Stimulated activated CD8-positive, alpha-beta memory T cell treated with anti-CD3 and anti-CD28 coated beads, Interleukin-15, amount 100 ng/mL, for 24 hours (primary cell): ENCODE results near the gene DNPH1.

ENCODE experiments used
- DNase-seq: peaks from one replicate; pipeline ENCODE4 v3.0.0-alpha.2; 2020; ENCODE audit warnings: low read depth

DNPH1 gene

GRCh38 chr6:43243664-43244321 lies 14.5 kb upstream of the DNPH1 start:
- no peak for DNase-seq

- DNase-seq = no peak
These were observed 13.8 kb upstream of the DNPH1 start, which contains the start of gene TTBK1 for GRCh38 chr6:43242908-43243663. Gene TTBK1, plus strand, starts transcription at chr6:43243481. Its CDS starts 3,180 bp downstream, at chr6:43246661.

DNA sequence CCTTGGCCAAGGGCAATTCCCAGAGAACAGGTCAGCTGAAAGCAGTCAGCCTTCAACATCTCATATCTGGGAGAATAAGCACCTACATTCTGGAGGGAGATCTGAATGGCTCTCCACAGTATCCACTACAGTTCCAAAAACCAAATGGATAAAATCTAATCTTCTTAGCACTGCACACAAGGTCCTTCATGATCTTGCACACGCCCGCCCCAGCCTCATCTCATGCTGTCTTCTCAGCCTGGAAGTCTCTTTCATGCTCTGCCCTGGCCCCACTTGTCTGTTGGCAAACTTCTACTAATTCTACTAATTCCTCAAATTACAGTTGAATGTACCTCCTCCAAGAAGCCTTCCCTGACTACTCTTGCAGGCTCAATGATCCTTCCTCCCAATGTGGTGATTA lies 12.2 kb upstream of the DNPH1 start:
- DNase-seq = no peak

DNA sequence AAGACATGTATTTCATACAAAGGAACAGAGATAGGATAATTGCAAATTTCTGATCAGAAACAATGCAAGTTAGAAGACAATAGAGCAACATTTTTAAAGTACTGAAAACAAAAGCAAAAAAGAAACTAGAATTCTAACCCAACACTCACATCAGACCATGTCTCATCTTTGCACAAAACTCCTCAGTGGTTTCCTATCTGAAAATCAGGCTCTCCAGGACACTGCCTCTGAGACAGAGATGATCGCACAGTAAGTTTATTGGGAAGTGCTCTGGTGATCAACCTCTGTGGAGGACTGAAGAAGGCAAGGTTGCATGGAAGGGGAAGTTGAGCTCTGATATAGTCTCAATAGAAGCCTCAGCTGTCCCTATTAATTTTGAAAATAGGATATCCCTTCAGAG lies 11.7 kb upstream of the DNPH1 start:
- no peak for DNase-seq

GRCh38 chr6:43239054-43239453 lies 9.8 kb upstream of the DNPH1 start:
- no peak for DNase-seq

GRCh38 chr6:43235841-43236240 lies 6.6 kb upstream of the DNPH1 start:
- DNase-seq = no peak

DNA sequence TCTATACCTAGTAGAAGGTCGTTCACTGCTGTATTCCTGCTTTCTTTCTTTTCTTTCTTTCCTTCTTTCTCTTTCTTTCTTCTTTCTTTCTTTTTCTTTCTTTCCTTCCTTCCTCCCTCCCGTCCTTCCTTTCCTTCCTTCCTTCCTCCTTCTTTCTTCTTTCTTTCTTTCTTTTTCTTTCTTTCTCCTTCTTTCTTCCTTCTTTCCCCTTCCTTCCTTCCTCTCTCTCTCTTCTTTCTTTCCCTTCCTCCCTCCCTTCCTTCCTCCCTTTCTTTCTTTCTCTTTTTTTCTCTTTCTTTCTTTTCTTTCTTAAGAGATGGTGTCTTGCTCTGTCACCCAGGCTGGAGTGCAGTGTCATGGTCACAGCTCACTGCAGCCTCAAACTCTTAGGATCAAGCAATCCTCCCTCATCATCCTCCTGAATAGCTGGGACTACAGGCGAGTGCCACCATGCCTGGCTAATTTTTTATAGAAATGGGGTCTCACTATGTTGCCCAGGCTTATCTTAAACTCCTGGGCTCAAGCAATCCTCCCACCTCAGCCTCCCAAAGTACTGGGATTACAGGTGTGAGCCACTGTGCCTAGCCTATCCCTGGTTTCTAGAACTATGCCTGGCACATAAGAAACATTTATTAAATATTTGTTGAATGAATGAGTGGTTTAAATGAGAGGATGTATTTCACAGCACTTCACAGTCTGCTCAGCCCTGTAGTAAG lies 2.6 kb upstream of the DNPH1 start:
- no peak for DNase-seq

- DNase-seq = no peak
These were observed 1.8 kb upstream of the DNPH1 start for GRCh38 chr6:43231053-43231452.

DNA sequence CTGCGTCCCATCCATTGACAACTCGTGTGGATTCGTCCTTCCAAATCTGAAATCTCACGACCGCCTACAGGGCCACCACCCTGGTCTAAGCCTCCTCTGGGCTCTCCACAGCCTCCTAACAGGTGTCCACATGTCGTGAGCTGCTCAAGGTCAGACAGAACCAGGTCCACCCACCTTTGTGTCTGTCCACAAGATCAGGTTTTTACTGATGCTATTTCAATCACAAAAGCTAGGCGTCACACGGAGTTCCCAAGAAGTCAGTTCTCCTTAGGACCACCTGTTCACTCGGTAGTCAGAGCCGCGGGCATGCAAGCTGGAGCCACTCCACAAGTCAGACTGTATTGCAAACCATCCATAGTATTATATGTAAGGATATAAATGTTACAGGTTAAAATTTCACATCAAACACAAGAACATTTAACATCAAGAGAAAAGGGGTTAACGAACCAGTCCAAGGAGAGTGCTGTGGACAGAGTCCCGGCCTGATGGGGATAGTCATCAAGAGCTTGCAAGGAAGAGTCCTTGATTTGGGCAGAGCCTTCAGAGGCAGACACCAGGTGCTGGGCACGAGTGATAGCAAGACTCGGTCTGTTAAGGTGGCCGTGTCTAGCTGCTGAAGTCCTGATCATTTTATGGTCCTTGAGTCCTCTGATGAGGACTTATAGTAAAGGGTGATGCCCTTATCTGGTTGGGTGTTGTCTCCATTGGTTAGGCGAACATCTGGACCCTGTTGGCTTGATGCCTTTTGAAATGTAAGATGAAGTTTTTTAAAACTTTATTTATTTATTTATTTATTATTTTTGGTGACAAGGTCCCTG lies 731 bp upstream of the DNPH1 start:
- no peak for DNase-seq

- no peak for DNase-seq
These were observed 3.0 kb downstream of the DNPH1 start for GRCh38 chr6:43226192-43226851.

DNA sequence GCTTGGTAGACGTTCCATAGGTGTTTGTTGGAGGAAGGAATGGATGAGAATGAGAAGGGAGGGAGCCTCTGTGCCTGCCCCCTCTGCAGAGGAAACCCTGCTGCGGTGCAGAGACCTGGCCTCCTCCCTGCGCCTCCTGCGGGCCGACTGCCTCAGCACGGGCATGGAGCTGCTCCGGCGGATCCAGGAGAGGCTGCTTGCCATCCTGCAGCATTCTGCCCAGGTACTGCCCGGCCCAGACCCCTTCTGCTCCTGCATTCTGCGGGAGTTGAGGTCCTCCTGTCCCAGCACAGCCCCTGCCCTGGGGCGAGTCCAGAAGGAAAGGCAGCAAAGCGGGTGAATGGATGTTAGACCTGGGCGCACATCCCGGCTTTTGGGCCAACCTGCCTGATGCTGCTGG lies 6.1 kb downstream of the DNPH1 start:
- no peak for DNase-seq

GRCh38 chr6:43222418-43223059 lies 6.7 kb downstream of the DNPH1 start:
- DNase-seq = no peak

DNA sequence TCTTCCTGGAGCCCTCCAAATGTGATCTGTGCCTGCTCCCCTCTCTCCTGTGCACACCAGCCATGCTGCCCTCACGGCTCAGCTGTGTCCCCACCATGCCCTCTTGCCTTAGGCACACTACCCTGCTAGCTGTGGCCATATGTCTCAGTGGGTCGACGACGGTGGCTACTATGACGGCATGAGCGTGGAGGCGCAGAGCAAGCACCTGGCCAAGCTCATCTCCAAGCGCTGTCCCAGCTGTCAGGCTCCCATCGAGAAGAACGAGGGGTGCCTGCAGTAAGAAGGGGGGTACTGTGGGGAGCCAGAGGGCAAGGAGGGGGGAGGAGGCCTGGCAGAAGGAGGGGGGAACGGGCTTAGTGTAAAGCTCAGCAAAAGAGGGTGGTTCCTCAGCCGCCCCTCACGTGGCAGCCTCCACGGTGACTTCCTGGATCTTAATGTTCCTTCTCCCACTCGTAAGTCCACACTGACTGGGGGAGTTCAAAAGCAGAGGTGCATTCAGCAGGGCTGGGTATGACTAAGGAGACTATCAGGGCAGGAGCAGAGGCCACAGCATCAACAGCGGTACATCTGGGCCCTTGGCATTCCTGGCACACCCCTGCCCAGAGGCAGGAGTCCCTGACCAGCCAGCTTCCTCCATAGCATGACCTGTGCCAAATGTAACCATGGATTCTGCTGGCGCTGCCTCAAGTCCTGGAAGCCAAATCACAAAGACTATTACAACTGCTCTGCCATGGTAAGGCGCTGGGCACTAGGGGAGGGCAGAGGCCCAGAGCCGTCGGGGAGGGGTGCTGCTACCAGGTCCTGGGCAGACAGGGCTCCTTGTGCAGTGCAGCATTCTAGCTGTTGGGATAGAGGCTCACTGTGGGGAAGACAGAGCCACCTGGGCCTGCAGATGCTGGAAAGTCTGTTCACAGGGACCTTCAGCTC lies 8.0 kb downstream of the DNPH1 start:
- no peak for DNase-seq

DNA sequence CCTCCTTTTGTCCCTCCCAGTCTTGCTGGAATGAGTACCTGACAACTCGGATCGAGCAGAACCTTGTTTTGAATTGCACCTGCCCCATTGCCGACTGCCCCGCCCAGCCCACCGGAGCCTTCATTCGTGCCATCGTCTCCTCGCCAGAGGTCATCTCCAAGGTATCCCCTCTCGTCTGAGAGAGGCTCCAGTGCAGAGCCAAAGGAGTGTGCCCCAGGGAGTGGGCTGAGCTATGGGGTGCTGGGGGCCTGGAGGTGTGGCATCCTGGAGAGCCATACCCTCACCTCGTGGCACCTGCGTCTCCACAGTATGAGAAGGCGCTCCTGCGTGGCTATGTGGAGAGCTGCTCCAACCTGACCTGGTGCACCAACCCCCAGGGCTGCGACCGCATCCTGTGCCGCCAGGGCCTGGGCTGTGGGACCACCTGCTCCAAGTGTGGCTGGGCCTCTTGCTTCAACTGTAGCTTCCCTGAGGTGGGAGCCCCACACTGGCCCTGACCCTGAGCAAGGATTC lies 8.8 kb downstream of the DNPH1 start:
- DNase-seq = no peak

DNA sequence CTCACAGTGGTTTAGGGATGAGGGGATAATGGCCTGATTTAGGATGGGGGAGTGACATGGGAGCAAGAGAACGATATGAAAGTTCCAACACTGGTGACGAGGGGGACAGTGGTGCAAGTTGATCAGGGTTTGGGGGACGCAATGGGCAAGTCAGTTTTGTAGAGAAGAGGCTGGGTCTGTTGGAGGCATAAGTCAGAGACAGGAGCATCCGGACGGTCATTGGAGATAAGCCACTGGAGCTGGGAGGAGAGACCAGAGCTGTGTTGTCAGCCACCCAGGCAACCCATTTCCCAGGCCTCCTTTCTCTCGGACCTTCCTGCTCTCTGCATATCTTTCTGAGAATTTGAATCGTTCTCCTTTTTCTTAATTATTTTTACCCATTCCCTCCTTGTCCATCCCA lies 9.5 kb downstream of the DNPH1 start:
- no peak for DNase-seq

GRCh38 chr6:43219119-43219518 lies 10.2 kb downstream of the DNPH1 start:
- no peak for DNase-seq

DNA sequence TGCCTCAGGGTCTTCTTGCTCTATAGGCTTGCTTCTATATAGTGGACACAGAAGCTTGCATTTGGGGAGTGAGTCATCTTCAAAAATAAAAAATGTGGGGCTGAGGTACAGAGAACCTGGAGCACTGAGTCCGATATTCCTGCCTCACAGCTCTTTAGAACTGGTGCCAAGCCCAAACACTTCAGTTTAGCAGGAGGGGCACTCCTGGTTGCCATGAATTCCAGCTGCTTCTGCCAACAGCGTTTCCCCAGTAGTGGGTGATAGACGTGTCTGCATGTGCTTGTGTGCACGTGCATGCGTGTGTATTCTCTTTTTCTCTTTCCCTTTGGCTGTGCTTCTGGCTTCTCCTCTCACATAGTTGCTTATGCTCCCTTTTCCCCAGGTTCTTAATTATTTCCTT lies 11.9 kb downstream of the DNPH1 start:
- DNase-seq = no peak

DNA sequence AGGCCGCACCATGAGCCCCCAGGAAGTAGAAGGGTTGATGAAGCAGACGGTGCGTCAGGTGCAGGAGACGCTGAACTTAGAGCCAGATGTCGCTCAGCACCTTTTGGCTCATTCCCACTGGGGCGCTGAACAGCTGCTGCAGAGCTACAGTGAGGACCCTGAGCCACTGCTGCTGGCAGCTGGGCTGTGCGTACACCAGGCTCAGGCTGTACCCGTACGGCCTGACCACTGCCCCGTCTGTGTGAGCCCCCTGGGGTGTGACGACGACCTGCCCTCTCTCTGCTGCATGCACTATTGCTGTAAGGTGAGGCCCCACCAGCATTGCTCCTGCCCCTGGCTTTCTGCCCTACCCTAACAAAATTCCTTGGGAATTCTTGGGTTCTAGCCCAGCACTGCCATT lies 13.1 kb downstream of the DNPH1 start:
- DNase-seq = no peak

DNA sequence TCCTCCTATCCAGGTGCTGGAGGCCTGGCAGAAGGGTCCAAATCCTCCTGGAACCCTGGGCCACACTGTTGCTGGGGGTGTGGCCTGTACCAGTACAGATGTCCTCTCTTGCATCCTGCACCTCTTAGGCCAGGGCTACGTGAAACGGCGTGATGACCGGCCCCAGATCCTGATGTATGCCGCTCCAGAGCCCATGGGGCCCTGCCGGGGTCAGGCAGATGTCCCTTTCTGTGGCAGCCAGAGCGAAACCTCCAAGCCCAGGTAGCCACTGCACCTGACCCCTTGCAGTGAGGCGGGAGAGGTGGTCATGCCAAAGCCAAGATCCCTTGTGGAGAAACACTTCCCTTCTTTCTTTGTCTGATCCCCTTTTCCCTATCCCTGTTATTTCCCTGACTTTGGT lies 14.2 kb downstream of the DNPH1 start:
- DNase-seq = no peak

GRCh38 chr6:43213431-43213830 lies 15.8 kb downstream of the DNPH1 start:
- no peak for DNase-seq
